Measurements from ENCODE around the gene ABCD3. TPM values are rescaled to one million over a fixed set of nuclear protein-coding genes. Genes with fewer than 3 reads are reported as not detected.

Gene ABCD3
- total and polyA plus RNA-seq, 2 of the 4 experiments (the other 2 are of a cell fraction), result 13.6 to 32.6 TPM

GRCh38 chr1:94555091-94555490 lies 136.9 kb downstream of the ABCD3 start:
- Histone ChIP-seq H3K9me3 (ENCODE audit: control insufficient read depth, insufficient read depth, low read length) (no peaks in the 10 kb centered on the region), H3K14ac (replicated peaks; ENCODE audit: low read depth, low read length) (peak overlapping the region; percentile 46; the same call in 1 of the 2 replicates), H2BK120ac (ENCODE audit: low read depth, low read length) (peak overlapping the region; percentile 28), H3K27ac (ENCODE audit: insufficient read depth, low read length) (no peak overlapping the region), H4K20me1 (ENCODE audit: insufficient read depth, low read length) (no peaks in the 10 kb centered on the region), H3K23ac (ENCODE audit: low read depth, low read length) (no peak overlapping the region), H4K8ac (ENCODE audit: low read depth in 2 of 2, low read length in 2 of 2) (peak overlapping the region in 1 of 2 experiments; percentile 9; a peak in 2 of 4 replicates), H3K4me2 (ENCODE audit: low read depth, low read length) (no peak overlapping the region), H4K5ac (ENCODE audit: low read depth, low read length) (no peak overlapping the region; the same call in 1 of the 2 replicates), H3K4ac (ENCODE audit: low read depth, low read length) (peak overlapping the region; percentile 84), H3K9ac (ENCODE audit: low read depth, low read length) (no peak overlapping the region), H2BK20ac (ENCODE audit: low read depth, low read length) (peak overlapping the region; percentile 17), H3K18ac (ENCODE audit: low read depth, low read length) (peak overlapping the region; percentile 67; the same call in 1 of the 2 replicates), H3K56ac (ENCODE audit: extremely low read depth, insufficient read depth, low read length) (no peak overlapping the region), H2AK9ac (replicated peaks; ENCODE audit: low read depth, low read length, poor library complexity) (no peak overlapping the region), H3K79me1 (ENCODE audit: low read depth in 1 of 2, low read length in 2 of 2) (peaks cover 0 to 7% of the 10 kb centered on the region in 2 experiments; a peak in 2 of 4 replicates), H3K4me3 (ENCODE audit: insufficient read depth, low read depth, low read length) (no peak overlapping the region), H2AFZ (replicated peaks; ENCODE audit: low read length, poor library complexity) (no peak overlapping the region), H3K36me3 (ENCODE audit: control insufficient read depth, insufficient read depth, low read length) (no peaks in the 10 kb centered on the region), H3K27me3 (ENCODE audit: control insufficient read depth, insufficient read depth, low read length) (no peaks in the 10 kb centered on the region), H4K91ac (ENCODE audit: insufficient read depth, low read depth, low read length) (peak overlapping the region; percentile 23; the same call in 1 of the 2 replicates), H2AK5ac (ENCODE audit: low read depth, low read length) (peak overlapping the region; percentile 94), H2BK15ac (ENCODE audit: low read depth, low read length) (peak overlapping the region; percentile 100; the same call in 2 of the 3 replicates), H3K4me1 (ENCODE audit: control insufficient read depth, insufficient read depth, low read length) (peaks cover 36% of the 10 kb centered on the region), H2BK5ac (ENCODE audit: low read depth, low read length, poor library complexity, severe bottlenecking) (no peak overlapping the region), H3K9me1 (ENCODE audit: insufficient read depth, low read length) (peaks cover 29% of the 10 kb centered on the region)
- no peak for TF ChIP-seq CHD1 (IDR thresholded peaks at IDR 0.05; ENCODE audit: low read depth, low read length)
- no peak for TF ChIP-seq BHLHE40 (IDR thresholded peaks at IDR 0.05; ENCODE audit: low read depth, low read length)
- no peak for TF ChIP-seq FOS (IDR thresholded peaks at IDR 0.05; ENCODE audit: low read depth, low read length)
- no peak for TF ChIP-seq USF2 (IDR thresholded peaks at IDR 0.05; ENCODE audit: low read depth, low read length)
- TF ChIP-seq SMC3 (IDR thresholded peaks at IDR 0.05; ENCODE audit: low read depth, low read length), result no peak
- no peak for TF ChIP-seq POLR2A (IDR thresholded peaks at IDR 0.05; ENCODE audit: low read depth, low read length)
- TF ChIP-seq RCOR1 (IDR thresholded peaks at IDR 0.05; ENCODE audit: insufficient replicate concordance, low read length), result no peak
- TF ChIP-seq MAZ (IDR thresholded peaks at IDR 0.05; ENCODE audit: borderline replicate concordance, low read depth, low read length), result no peak
- TF ChIP-seq RAD21 (IDR thresholded peaks at IDR 0.05; ENCODE audit: low read length), result no peak
- TF ChIP-seq MAFK (IDR thresholded peaks at IDR 0.05; ENCODE audit: low read depth, low read length), result no peak
- no peak for TF ChIP-seq NFE2L2 (IDR thresholded peaks at IDR 0.05; ENCODE audit: low read depth, low read length)
- no peak for TF ChIP-seq CEBPB (IDR thresholded peaks at IDR 0.05; ENCODE audit: low read depth, low read length)
- TF ChIP-seq CTCF (conservative IDR thresholded peaks at IDR 0.05; ENCODE audit: low read depth, low read length), result no peak
- intact Hi-C loops (cut with micrococcal nuclease), result no loop called here
- WGBS, 2 experiments (ENCODE audit: extremely low coverage in 2 of 2, insufficient read length in 1 of 2), result 100% methylated on average over 3 of the region's 5 CpGs; no CpG with 5 or more reads in 1 of the 2 experiments
- no TSS peak for BruUV-seq (replicated peaks)
- ChIA-PET CTCF (no interaction called here), POLR2A (ENCODE audit: unreplicated experiment) (no interaction called here)
- no peak for DNase-seq
- no peak for ATAC-seq (ENCODE audit: low read depth)
- dilution Hi-C loops (cut with HindIII; ENCODE audit: low sequenced_read_pairs, unreplicated experiment), result no loop called here
- in situ Hi-C loops (cut with MboI; ENCODE audit: low sequenced_read_pairs), result no loop called here
